KOPT-K1 (cell line): Measurements from ENCODE around the gene MAN1A1.
"Not testable (repeated sequence)": the region's sequence is repeated elsewhere in the genome, so short reads cannot be mapped to it uniquely, and the experiment has no call there.

Experiments
- H3K27ac ChIP-seq: fragments of 200-600 bp; sonication (generic); 2 replicates; pipeline ENCODE4 v1.5.1; 2016; ENCODE audit warnings: antibody characterized with exemption, mild to moderate bottlenecking, low read depth, low read length; ENCODE audit not compliant: poor library complexity, severe bottlenecking
- H3K36me3 ChIP-seq: fragments of 200-600 bp; sonication (generic); 2 replicates; pipeline ENCODE4 v1.5.1; 2017; ENCODE audit warnings: antibody characterized with exemption, mild to moderate bottlenecking, low read length, moderate library complexity; ENCODE audit not compliant: insufficient read depth
- H3K9me3 ChIP-seq: fragments of 200-600 bp; sonication (generic); 2 replicates; pipeline ENCODE4 v1.5.1; 2017; ENCODE audit warnings: antibody characterized with exemption, low read length, mild to moderate bottlenecking; ENCODE audit not compliant: insufficient read depth, poor library complexity, severe bottlenecking

MAN1A1 gene

GRCh38 chr6:119310486-119311036 is 39.0 kb downstream of the MAN1A1 start:
- Histone ChIP-seq H3K9me3 (no peaks in the 10 kb centered on the region), H3K27ac (peak overlapping the region; percentile 29), H3K36me3 (peaks cover 15% of the 10 kb centered on the region)

- Histone ChIP-seq H3K27ac (peak overlapping the region; percentile 32), H3K36me3 (peaks cover 18% of the 10 kb centered on the region), H3K9me3 (no peaks in the 10 kb centered on the region)
Measured at GRCh38 chr6:119308991-119309657, 40.4 kb downstream of the MAN1A1 start.

- Histone ChIP-seq H3K36me3 (peaks cover 18% of the 10 kb centered on the region), H3K27ac (no peak overlapping the region), H3K9me3 (no peaks in the 10 kb centered on the region)
Measured at GRCh38 chr6:119308048-119308570, 41.5 kb downstream of the MAN1A1 start.

DNA sequence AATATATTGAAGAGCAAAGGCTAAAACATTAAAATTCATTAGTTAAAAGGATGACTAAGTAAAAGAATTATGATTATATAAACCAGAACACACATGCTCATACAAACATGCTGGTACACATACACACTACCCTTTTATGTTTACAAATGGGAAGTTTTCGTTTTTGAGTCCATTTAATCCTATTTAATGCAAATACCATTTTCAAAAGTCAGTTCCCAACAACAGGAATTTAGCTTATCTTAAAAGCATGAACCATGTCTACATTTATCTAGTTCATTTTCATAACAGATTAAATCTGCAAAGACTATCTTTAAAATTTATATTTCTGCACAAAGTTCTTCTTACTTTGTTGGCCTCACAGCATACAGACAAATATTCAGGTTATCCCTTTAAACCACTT is 42.5 kb downstream of the MAN1A1 start:
- H3K9me3 ChIP-seq, result no peaks in the 10 kb centered on the region
- H3K27ac ChIP-seq, result no peak overlapping the region
- peaks cover 18% of the 10 kb centered on the region for H3K36me3 ChIP-seq

GRCh38 chr6:119306396-119306968 is 43.1 kb downstream of the MAN1A1 start:
- no peaks in the 10 kb centered on the region for H3K9me3 ChIP-seq
- H3K27ac ChIP-seq, result peak overlapping the region; percentile 1
- H3K36me3 ChIP-seq, result peaks cover 21% of the 10 kb centered on the region

GRCh38 chr6:119303164-119303887 is 46.2 kb downstream of the MAN1A1 start:
- peaks cover 41% of the 10 kb centered on the region for H3K36me3 ChIP-seq
- peak overlapping the region; percentile 43 for H3K27ac ChIP-seq
- no peaks in the 10 kb centered on the region for H3K9me3 ChIP-seq

GRCh38 chr6:119301429-119301828 is 48.1 kb downstream of the MAN1A1 start:
- Histone ChIP-seq H3K27ac (no peak overlapping the region), H3K36me3 (peaks cover 37% of the 10 kb centered on the region), H3K9me3 (no peaks in the 10 kb centered on the region)

DNA sequence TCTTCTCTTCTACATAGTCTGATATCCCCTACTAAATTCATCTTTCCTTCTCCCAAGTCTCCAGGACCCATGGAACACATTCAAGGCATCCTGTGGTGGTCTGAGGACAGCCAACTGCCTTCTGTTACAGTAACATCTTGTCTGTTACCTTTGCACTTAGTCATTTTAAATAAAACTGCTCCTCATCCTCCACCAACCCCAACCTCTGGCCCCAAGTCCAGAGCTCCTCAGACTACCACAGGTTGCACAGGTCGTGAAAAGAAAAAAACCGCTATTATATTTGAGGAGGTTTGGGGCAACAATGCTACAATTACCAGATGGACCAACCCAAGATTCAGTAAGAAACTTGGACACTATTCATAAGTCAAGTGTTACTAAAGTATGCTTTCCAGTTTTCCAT is 49.9 kb downstream of the MAN1A1 start:
- peaks cover 31% of the 10 kb centered on the region for H3K36me3 ChIP-seq
- H3K9me3 ChIP-seq, result no peaks in the 10 kb centered on the region

DNA sequence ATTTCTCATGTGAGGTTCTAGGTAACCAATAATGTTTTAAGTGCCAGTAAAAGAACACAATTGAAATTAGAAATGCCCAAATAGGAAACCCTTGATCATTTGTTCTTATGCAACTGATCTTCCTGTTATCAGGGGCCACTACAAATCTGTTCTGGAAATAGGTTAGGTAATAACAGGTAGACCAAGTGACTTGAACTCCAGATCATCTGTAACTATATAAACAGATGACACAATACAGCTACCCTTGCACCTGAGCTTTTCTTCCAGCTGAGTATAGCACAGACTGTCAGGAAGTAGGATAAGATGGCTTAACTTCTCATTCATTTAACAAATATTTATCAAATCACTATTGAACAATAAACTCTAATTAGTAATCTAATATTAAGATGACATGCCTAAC is 52.5 kb downstream of the MAN1A1 start:
- H3K27ac ChIP-seq, result no peak overlapping the region
- H3K9me3 ChIP-seq, result no peaks in the 10 kb centered on the region
- H3K36me3 ChIP-seq, result peaks cover 31% of the 10 kb centered on the region

More for the DNA sequence above, 49.9 kb downstream of the MAN1A1 start:
- no peak overlapping the region for H3K27ac ChIP-seq

DNA sequence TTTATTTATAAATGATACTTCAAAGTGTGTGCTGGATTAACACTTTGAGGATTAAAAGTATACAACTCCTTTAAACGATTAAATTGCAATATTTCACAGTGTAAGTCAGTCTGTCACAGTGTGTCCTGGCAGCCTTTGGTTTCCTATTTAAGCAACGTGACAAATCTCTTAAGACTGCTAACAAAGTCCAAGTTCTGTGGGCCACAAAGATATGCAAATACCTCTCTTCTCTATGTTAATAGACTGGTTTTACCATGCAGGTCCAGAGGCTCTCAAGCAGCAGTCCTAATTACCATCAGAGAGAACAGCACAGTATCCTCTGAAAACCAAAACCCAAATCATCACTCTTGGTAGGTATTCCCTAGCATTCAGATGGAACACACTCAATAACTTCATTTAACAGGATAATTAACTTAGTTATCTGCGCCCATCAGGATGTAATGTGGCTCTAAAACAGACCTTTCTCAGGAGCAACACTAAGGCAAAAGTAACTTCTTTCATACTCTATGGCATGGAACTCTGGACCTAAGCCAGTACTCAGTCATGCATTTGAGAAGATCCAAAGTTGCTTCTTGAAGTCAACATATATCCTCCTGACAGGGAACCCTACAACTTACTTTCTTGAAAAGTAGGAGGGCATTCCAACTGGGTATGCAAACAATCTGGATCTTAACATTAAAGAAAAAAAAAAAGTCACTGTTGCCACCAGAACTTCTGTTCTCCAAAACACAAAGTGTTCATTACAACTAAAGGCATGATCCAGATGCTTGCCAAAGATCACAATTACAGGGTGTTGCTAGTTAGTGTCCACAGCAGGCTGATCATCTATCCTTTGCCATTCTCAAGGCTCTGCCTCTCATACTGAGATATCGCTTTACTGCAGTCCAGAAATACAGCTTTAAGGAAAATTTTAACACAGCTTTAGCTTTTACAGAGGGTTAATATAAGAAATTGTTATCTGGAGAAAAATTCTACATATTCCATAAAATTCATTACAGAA is 53.2 kb downstream of the MAN1A1 start:
- Histone ChIP-seq H3K27ac (no peak overlapping the region), H3K9me3 (no peaks in the 10 kb centered on the region), H3K36me3 (peaks cover 27% of the 10 kb centered on the region)

DNA sequence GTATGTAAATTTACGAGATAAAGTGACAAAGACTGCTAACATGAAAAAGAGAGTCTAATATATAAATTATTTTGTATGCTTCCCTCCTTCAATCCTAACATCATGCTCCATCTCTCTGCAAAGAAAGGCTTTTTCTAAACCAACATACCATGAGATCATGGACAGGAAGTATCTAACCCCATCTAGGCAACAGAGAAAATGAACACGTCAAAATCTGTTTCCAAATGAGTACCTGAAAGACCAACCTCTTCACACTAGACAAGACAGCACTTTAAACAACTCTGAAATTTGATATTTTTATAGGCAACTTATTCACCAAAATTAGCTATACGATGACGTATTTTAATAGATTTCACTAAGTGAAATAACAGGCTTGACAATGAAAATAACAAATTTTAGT is 54.6 kb downstream of the MAN1A1 start:
- H3K36me3 ChIP-seq, result peaks cover 19% of the 10 kb centered on the region
- no peaks in the 10 kb centered on the region for H3K9me3 ChIP-seq
- H3K27ac ChIP-seq, result no peak overlapping the region

DNA sequence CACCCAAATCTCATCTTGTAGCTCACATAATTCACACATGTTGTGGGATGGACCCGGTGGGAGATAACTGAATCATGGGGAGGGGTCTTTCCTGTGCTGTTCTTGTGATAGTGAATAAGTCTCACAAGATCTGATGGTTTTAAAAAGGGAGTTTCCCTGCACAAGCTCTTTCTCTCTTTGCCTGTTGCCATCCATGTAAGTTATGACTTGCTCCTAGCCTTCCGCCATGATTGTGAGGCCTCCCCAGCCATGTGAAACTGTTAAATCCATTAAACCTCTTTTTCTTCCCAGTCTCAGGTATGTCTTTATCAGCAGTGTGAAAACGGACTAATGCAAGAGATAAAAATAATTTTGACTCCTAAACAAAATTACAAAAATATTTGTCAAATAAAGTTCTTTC is 58.5 kb downstream of the MAN1A1 start:
- H3K27ac ChIP-seq, H3K9me3 ChIP-seq: not testable (repeated sequence)
- peaks cover 32% of the 10 kb centered on the region for H3K36me3 ChIP-seq

GRCh38 chr6:119290306-119290705 is 59.3 kb downstream of the MAN1A1 start:
- Histone ChIP-seq H3K27ac (no peak overlapping the region), H3K36me3 (peaks cover 37% of the 10 kb centered on the region), H3K9me3 (peaks cover 11% of the 10 kb centered on the region)

DNA sequence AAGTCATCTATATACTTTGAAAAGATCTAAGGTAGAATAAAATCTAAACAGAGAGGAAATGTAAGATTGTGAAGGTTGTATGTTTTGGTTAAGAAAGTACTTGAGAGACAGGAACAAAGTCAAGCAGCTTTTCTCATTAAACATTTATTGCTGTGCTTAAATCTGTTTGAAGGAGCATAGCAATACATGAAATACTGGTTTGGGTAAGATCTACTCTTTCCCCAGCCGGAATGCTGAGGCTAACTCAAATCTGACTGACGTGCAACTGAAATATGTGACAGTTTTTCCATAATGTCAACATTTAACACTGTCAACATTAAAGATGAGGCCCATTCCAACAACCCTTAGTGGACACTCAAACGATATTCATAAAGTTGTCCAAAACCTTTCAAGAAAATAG is 59.9 kb downstream of the MAN1A1 start:
- peaks cover 44% of the 10 kb centered on the region for H3K36me3 ChIP-seq
- no peak overlapping the region for H3K27ac ChIP-seq
- peaks cover 17% of the 10 kb centered on the region for H3K9me3 ChIP-seq
